A549 (cell line): ENCODE results near the gene PTPRD. TPM values are rescaled to one million over a fixed set of nuclear protein-coding genes. Genes with fewer than 3 reads are reported as not detected.

Experiments
- ATAC-seq, 2 experiments: fragments of 200-7000 bp in 1 of 2; fragments of >200 bp in 1 of 2; cut with Nextera tagmentation in 1 of 2; cut with Tn5 transposase in 1 of 2; 3 replicates each; pipeline versions ENCODE4 v1.8.0 to v1.9.1; 2018 to 2020; ENCODE audit warnings: mild to moderate bottlenecking in 1 of 2, moderate library complexity in 1 of 2
- CTCF ChIA-PET: fragments of 300-600 bp; sonication (Branson Sonifier 250); formaldehyde crosslinking; extraction: SDS; loops from one replicate; lab custom pipeline; 2021; ENCODE audit warnings: antibody characterized with exemption, inconsistent platforms; lab: Yijun Ruan, JAX
- POLR2A ChIA-PET: fragments of 350-600 bp; formaldehyde crosslinking; extraction: SDS; loops from one replicate; lab custom pipeline; 2021; ENCODE audit warnings: antibody characterized with exemption, inconsistent platforms; lab: Yijun Ruan, JAX
- DNase-seq, 2 experiments: peaks; one replicate each; pipeline versions ENCODE4 v3.0.0 to v3.0.0-alpha.2; 2011 to 2016; ENCODE audit warnings: low read depth in 1 of 2, low spot score in 1 of 2
- FAIRE-seq: peaks from 2 replicates; lab custom pipeline; 2011; peaks lifted over from hg19 to GRCh38; lab: Jason Lieb, UNC
- H3K27ac ChIP-seq, 2 experiments: fragments of >200 bp; sonication (Bioruptor Twin); formaldehyde crosslinking; 3 replicates each; pipeline ENCODE4 v1.5.1; 2016 to 2017
- H3K4me1 ChIP-seq: fragments of >200 bp; sonication (Bioruptor Twin); formaldehyde crosslinking; 3 replicates; pipeline ENCODE4 v1.6.1; 2016
- H3K4me2 ChIP-seq: fragments of >200 bp; sonication (Bioruptor Twin); formaldehyde crosslinking; 3 replicates; pipeline ENCODE4 v1.6.1; 2016
- H3K4me3 ChIP-seq: fragments of >200 bp; sonication (Bioruptor Twin); formaldehyde crosslinking; 3 replicates; pipeline ENCODE4 v1.5.1; 2016
- H3K9me3 ChIP-seq: fragments of >200 bp; sonication (Bioruptor Twin); formaldehyde crosslinking; 3 replicates; pipeline ENCODE4 v1.6.1; 2016
- CBX2 ChIP-seq: fragments of 200-600 bp; sonication (generic); IDR thresholded peaks from 2 replicates; pipeline ENCODE4 v1.6.1; 2016; ENCODE audit warnings: low read depth, mild to moderate bottlenecking, borderline replicate concordance
- CTCF ChIP-seq: fragments of >200 bp; sonication (Bioruptor Twin); formaldehyde crosslinking; IDR thresholded peaks from 3 replicates; pipeline ENCODE4 v1.5.1; 2016
- EHF ChIP-seq: fragments of 250-450 bp; sonication (Bioruptor Pico); IDR thresholded peaks from 2 replicates; pipeline ENCODE4 v1.5.0; 2020; ENCODE audit warnings: mild to moderate bottlenecking
- EP300 ChIP-seq, 2 experiments: fragments of >200 bp; sonication (Bioruptor Twin); formaldehyde crosslinking; IDR thresholded peaks; 2 replicates in 1 of 2; 3 replicates in 1 of 2; pipeline ENCODE4 v1.6.1; 2016 to 2017
- ESRRA ChIP-seq: fragments of 150-350 bp; IDR thresholded peaks from 2 replicates; pipeline ENCODE4 v1.6.1; 2014; ENCODE audit warnings: mild to moderate bottlenecking, low read length, borderline replicate concordance
- FOSB ChIP-seq: fragments of 250-450 bp; sonication (Bioruptor Pico); IDR thresholded peaks from 2 replicates; pipeline ENCODE4 v1.5.0; 2020; ENCODE audit warnings: mild to moderate bottlenecking, moderate library complexity
- HES2 ChIP-seq: fragments of >200 bp; sonication (Bioruptor Twin); formaldehyde crosslinking; IDR thresholded peaks from 2 replicates; pipeline ENCODE4 v1.6.1; 2016
- HEYL ChIP-seq: fragments of 250-450 bp; sonication (Bioruptor Pico); IDR thresholded peaks from 2 replicates; pipeline ENCODE4 v1.8.0; 2021; ENCODE audit warnings: mild to moderate bottlenecking, moderate library complexity
- HOXA7 ChIP-seq: fragments of 250-450 bp; sonication (Bioruptor Pico); IDR thresholded peaks from 2 replicates; pipeline ENCODE4 v1.5.0; 2020; ENCODE audit warnings: mild to moderate bottlenecking, moderate library complexity
- HOXB5 ChIP-seq: fragments of 250-450 bp; sonication (Bioruptor Pico); IDR thresholded peaks from 2 replicates; pipeline ENCODE4 v1.5.0; 2020; ENCODE audit warnings: mild to moderate bottlenecking, moderate library complexity
- JUN ChIP-seq, 2 experiments: fragments of >200 bp; sonication (Bioruptor Twin); formaldehyde crosslinking; IDR thresholded peaks; 2 replicates in 1 of 2; 3 replicates in 1 of 2; pipeline ENCODE4 v1.6.1; 2016 to 2017
- KDM5A ChIP-seq: fragments of 200-600 bp; sonication (generic); IDR thresholded peaks from 2 replicates; pipeline ENCODE4 v1.6.1; 2016; ENCODE audit warnings: antibody characterized with exemption, mild to moderate bottlenecking
- NFE2L2 ChIP-seq: fragments of 150-350 bp; conservative IDR thresholded peaks from 2 replicates; pipeline ENCODE4 v1.6.1; 2014; ENCODE audit warnings: low read length
- PBX3 ChIP-seq: IDR thresholded peaks from 2 replicates; pipeline ENCODE4 v1.6.1; 2012
- POLR2A ChIP-seq: IDR thresholded peaks from 2 replicates; pipeline ENCODE4 v1.6.1; 2012; ENCODE audit warnings: mild to moderate bottlenecking, low read length
- POLR2AphosphoS2 ChIP-seq: conservative IDR thresholded peaks from 2 replicates; pipeline ENCODE4 v1.6.1; 2012; ENCODE audit warnings: low read length, improper control_type of control experiment, inconsistent platforms
- RAD21 ChIP-seq, 2 experiments: fragments of >200 bp in 1 of 2; sonication (Bioruptor Twin) in 1 of 2; formaldehyde crosslinking in 1 of 2; IDR thresholded peaks in 1 of 2; conservative IDR thresholded peaks in 1 of 2; 2 replicates in 1 of 2; 3 replicates in 1 of 2; pipeline ENCODE4 v1.6.1; 2012 to 2018; ENCODE audit warnings: inconsistent platforms in 1 of 2
- RCOR1 ChIP-seq: fragments of 150-350 bp; IDR thresholded peaks from 2 replicates; pipeline ENCODE4 v1.6.1; 2014; ENCODE audit warnings: antibody characterized with exemption, low read length, low read depth
- USF2 ChIP-seq: fragments of 450-650 bp; IDR thresholded peaks from 2 replicates; pipeline ENCODE4 v1.6.1; 2014; ENCODE audit warnings: antibody characterized with exemption
- ZC3H11A ChIP-seq: fragments of 450-650 bp; IDR thresholded peaks from 2 replicates; pipeline ENCODE4 v1.6.1; 2014; ENCODE audit warnings: antibody characterized with exemption, mild to moderate bottlenecking
- ZNF302 ChIP-seq: fragments of 250-450 bp; sonication (Bioruptor Pico); IDR thresholded peaks from 2 replicates; pipeline ENCODE4 v1.9.0; 2021; ENCODE audit warnings: inconsistent platforms, mild to moderate bottlenecking, moderate library complexity
- ZSCAN20 ChIP-seq: fragments of 250-450 bp; sonication (Bioruptor Pico); IDR thresholded peaks from 2 replicates; pipeline ENCODE4 v1.8.0; 2022; ENCODE audit warnings: mild to moderate bottlenecking, moderate library complexity
- WGBS: methylation state at CpG from one replicate; pipeline ENCODE4 v1.1.6; 2017; ENCODE audit errors: missing lambda C conversion rate; 5-methylcytosine and 5-hydroxymethylcytosine counted together
- polyA plus RNA-seq, 4 experiments: library from polyadenylated mRNA; depleted of rRNA in 3 of 4; stranded (reverse); fragments of >200 nt; fragmentation: RNase III in 1 of 4; extraction: RNeasy Plus Mini Kit Qiagen cat#74134 plus additional on column Dnase treatment in 1 of 4; gene quantifications; 2 replicates in 3 of 4; 3 replicates in 1 of 4; pipeline ENCODE4 v1.2.3, GENCODE V29; 2011 to 2017
- TF ChIP-seq, protein P1 (sequence below): fragments of 250-450 bp; sonication (Bioruptor Pico); IDR thresholded peaks from 2 replicates; pipeline ENCODE4 v1.5.0; 2021; ENCODE audit warnings: mild to moderate bottlenecking, moderate library complexity, borderline replicate concordance

The PTPRD gene
- polyA plus RNA-seq, 2 of the 4 experiments (the other 2 are of a cell fraction) = 0.39 to 1.3 TPM

- ChIA-PET CTCF (no interaction called here), POLR2A (no interaction called here)
- H3K4me2 ChIP-seq = no peak overlapping the region
- TF ChIP-seq EHF (CRISPR knock-in tag) (no peak), CTCF (no peak), KDM5A (no peak), FOSB (no peak), POLR2AphosphoS2 (no peak), PBX3 (no peak), ZC3H11A (no peak), NFE2L2 (no peak), ZNF302 (CRISPR knock-in tag) (no peak), ESRRA (no peak)
- no peaks in the 10 kb centered on the region for H3K9me3 ChIP-seq
- no peak overlapping the region for H3K4me3 ChIP-seq
- H3K27ac ChIP-seq = no peak overlapping the region
- ATAC-seq (no peak), FAIRE-seq (no peak), DNase-seq (no peak)
- WGBS = 0% methylated on average over 3 of the region's 3 CpGs
- no peaks in the 10 kb centered on the region for H3K4me1 ChIP-seq
Observed at GRCh38 chr9:8872802-8873201, 1740.0 kb downstream of the PTPRD start.

DNA sequence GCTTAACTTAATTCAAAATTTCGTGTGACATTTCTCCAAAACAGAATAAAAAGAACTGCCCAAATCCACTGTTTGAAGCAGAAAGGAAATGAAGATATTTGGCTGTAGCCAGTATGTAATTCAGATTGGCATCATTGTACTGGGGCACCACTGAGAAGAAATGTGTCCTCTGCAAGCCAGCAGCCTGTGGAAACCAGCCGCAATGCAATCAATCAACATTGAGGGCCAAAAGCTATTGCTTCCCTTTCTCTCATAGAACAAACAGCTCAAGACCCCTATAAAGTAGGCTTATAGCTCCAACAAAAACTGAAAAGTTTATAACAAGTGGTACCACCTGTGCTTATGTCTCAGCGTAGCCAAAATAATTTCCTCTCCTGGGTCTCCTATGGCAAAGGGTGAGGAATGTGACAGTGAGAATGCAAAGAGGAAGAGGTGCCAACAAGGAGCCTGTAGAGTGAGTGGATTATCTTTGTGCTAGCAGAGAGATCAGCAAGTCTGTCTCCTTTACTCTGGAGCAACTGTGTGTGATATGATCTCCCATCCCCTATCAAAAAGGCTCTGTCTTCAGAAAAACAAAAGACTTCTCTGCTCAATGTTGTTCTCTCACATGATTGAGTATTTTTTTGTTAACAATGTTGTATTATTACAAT, 1740.9 kb downstream of the PTPRD start:
- TF ChIP-seq CTCF = no peak
- no peak for TF ChIP-seq CBX2
- TF ChIP-seq RCOR1 = no peak
- TF ChIP-seq, protein P1, sequence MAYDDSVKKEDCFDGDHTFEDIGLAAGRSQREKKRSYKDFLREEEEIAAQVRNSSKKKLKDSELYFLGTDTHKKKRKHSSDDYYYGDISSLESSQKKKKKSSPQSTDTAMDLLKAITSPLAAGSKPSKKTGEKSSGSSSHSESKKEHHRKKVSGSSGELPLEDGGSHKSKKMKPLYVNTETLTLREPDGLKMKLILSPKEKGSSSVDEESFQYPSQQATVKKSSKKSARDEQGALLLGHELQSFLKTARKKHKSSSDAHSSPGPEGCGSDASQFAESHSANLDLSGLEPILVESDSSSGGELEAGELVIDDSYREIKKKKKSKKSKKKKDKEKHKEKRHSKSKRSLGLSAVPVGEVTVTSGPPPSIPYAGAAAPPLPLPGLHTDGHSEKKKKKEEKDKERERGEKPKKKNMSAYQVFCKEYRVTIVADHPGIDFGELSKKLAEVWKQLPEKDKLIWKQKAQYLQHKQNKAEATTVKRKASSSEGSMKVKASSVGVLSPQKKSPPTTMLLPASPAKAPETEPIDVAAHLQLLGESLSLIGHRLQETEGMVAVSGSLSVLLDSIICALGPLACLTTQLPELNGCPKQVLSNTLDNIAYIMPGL (CRISPR knock-in tag) = no peak
- no peak for TF ChIP-seq HOXB5 (CRISPR knock-in tag)
- TF ChIP-seq HEYL (CRISPR knock-in tag) = no peak
- 39% methylated on average over 3 of the region's 3 CpGs for WGBS
- FAIRE-seq (no peak), DNase-seq (no peak), ATAC-seq (no peak)
- H3K4me3 ChIP-seq = no peak overlapping the region
- H3K9me3 ChIP-seq = no peaks in the 10 kb centered on the region
- H3K27ac ChIP-seq = no peak overlapping the region
- H3K4me2 ChIP-seq = no peak overlapping the region
- ChIA-PET CTCF (no interaction called here), POLR2A (no interaction called here)
- H3K4me1 ChIP-seq = no peaks in the 10 kb centered on the region

DNA sequence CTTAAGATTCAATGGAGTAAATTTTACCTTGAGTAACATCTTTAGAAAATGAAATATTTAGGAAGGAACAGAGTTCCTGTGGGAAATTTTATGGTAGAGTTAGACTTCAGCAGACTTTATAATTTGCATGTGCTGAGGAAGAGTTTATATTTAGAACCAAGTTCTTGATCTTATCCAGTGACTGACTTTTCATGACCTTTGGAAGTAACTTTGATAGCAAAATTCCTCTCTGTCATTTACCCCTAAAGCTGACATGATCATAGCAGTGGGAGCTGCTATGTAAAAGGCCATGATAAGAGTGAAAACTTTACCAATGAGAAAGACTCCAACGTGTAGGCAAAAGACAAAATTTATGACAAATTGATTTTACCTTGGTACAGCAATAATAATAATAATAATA, 1741.4 kb downstream of the PTPRD start:
- FAIRE-seq (no peak), DNase-seq (no peak), ATAC-seq (no peak)
- no peak overlapping the region for H3K4me2 ChIP-seq
- no peaks in the 10 kb centered on the region for H3K9me3 ChIP-seq
- H3K27ac ChIP-seq = no peak overlapping the region
- no peaks in the 10 kb centered on the region for H3K4me1 ChIP-seq
- POLR2A ChIA-PET = no interaction called here
- 0% methylated on average over 1 of the region's 1 CpG for WGBS
- CTCF ChIA-PET = no interaction called here
- no peak overlapping the region for H3K4me3 ChIP-seq
- no peak for TF ChIP-seq HES2
- TF ChIP-seq ZSCAN20 = no peak
- no peak for TF ChIP-seq USF2
- no peak for TF ChIP-seq HOXA7
- no peak for TF ChIP-seq JUN (IDR thresholded peaks at IDR 0.05)
- no peak for TF ChIP-seq CTCF
- TF ChIP-seq POLR2A = no peak
- TF ChIP-seq RAD21 (conservative IDR thresholded peaks at IDR 0.05 in 1 of 2, IDR thresholded peaks at IDR 0.05 in 1 of 2) = no peak
- no peak for TF ChIP-seq EP300 (IDR thresholded peaks at IDR 0.05)
- TF ChIP-seq ZNF302 (CRISPR knock-in tag) = no peak
